Placental pericyte (primary cell): ENCODE data around the gene FGF5. TPM values are rescaled to one million over a fixed set of nuclear protein-coding genes. Genes with fewer than 3 reads are reported as not detected.

Experiments used
- total RNA-seq: library from RNA; depleted of rRNA; stranded (reverse); fragments of >200 nt; gene quantifications from 2 replicates; pipeline ENCODE4 v1.2.3, GENCODE V29; 2012

FGF5 gene
- total RNA-seq: 2.8 and 32.5 TPM in 2 replicates

GRCh38 chr4:80266253-80266901, at the start of gene FGF5:
Gene FGF5 (plus strand): TSS chr4:80266664. CDS start chr4:80266825, 161 bp downstream.

GRCh38 chr4:80335554-80336358, 69.3 kb downstream of the FGF5 start, which contains the start of gene CFAP299:
Gene CFAP299 (plus strand): TSS chr4:80335730.

Other genes starting within 250 kb of the FGF5 start
- gene ANTXR2, start 193.4 kb upstream of the FGF5 start, total RNA-seq: 278 and 388 TPM in 2 replicates
- gene PRDM8, start 69.2 kb upstream of the FGF5 start, total RNA-seq: 9.6 and 29.3 TPM in 2 replicates
- gene CFAP299, start 69.1 kb downstream of the FGF5 start, total RNA-seq: 0.44 and 2.9 TPM in 2 replicates